GM23248 (cell line): ENCODE results near the gene ATP5PF. TPM values are rescaled to one million over a fixed set of nuclear protein-coding genes. Genes with fewer than 3 reads are reported as not detected.

Experiments used
- DNase-seq: peaks from one replicate; pipeline ENCODE4 v3.0.0-alpha.2; 2015
- H2AFZ ChIP-seq: fragments of 200-600 bp; sonication (generic); 2 replicates; pipeline ENCODE4 v1.6.1; 2016; ENCODE audit warnings: antibody characterized with exemption
- H3F3A ChIP-seq: fragments of 200-600 bp; sonication (generic); 2 replicates; pipeline ENCODE4 v1.6.1; 2016; ENCODE audit warnings: mild to moderate bottlenecking, antibody characterized with exemption, mixed run types; ENCODE audit not compliant: insufficient read depth
- H3K27ac ChIP-seq: fragments of 200-600 bp; sonication (generic); 2 replicates; pipeline ENCODE4 v1.5.1; 2016; ENCODE audit warnings: mild to moderate bottlenecking
- H3K27me3 ChIP-seq: fragments of 200-600 bp; sonication (generic); replicated peaks from 2 replicates; pipeline ENCODE4 v1.6.1; 2016; ENCODE audit warnings: mild to moderate bottlenecking; ENCODE audit not compliant: insufficient read depth
- H3K36me3 ChIP-seq: fragments of 200-600 bp; sonication (generic); 2 replicates; pipeline ENCODE4 v1.6.1; 2016; ENCODE audit warnings: low read depth, mild to moderate bottlenecking
- H3K4me1 ChIP-seq: fragments of 200-600 bp; sonication (generic); 2 replicates; pipeline ENCODE4 v1.6.1; 2016; ENCODE audit warnings: mild to moderate bottlenecking; ENCODE audit not compliant: insufficient read depth
- H3K4me2 ChIP-seq: fragments of 200-600 bp; sonication (generic); one replicate; pipeline ENCODE4 v1.6.1; 2016; ENCODE audit warnings: mild to moderate bottlenecking; ENCODE audit not compliant: unreplicated experiment
- H3K4me3 ChIP-seq: fragments of 200-600 bp; sonication (generic); 2 replicates; pipeline ENCODE4 v1.5.1; 2016; ENCODE audit warnings: mild to moderate bottlenecking
- H3K79me2 ChIP-seq: fragments of 200-600 bp; sonication (generic); 2 replicates; pipeline ENCODE4 v1.6.1; 2016; ENCODE audit warnings: mild to moderate bottlenecking; ENCODE audit not compliant: insufficient read depth
- H3K9ac ChIP-seq: fragments of 200-600 bp; sonication (generic); 2 replicates; pipeline ENCODE4 v1.6.1; 2016; ENCODE audit warnings: mild to moderate bottlenecking
- H3K9me2 ChIP-seq: fragments of 200-600 bp; sonication (generic); 2 replicates; pipeline ENCODE4 v1.6.1; 2016; ENCODE audit warnings: mixed run types, mild to moderate bottlenecking, moderate library complexity; ENCODE audit not compliant: insufficient read depth
- H3K9me3 ChIP-seq: fragments of 200-600 bp; sonication (generic); one replicate; pipeline ENCODE4 v1.6.1; 2017; ENCODE audit warnings: low read depth
- H4K20me1 ChIP-seq: fragments of 200-600 bp; sonication (generic); 2 replicates; pipeline ENCODE4 v1.6.0; 2016; ENCODE audit not compliant: insufficient read depth
- EZH2 ChIP-seq: fragments of 200-600 bp; sonication (generic); IDR thresholded peaks from 2 replicates; pipeline ENCODE4 v1.6.1; 2018; ENCODE audit warnings: antibody characterized with exemption, mild to moderate bottlenecking; ENCODE audit not compliant: insufficient read depth, poor library complexity, severe bottlenecking
- EZH2phosphoT487 ChIP-seq: fragments of 200-600 bp; sonication (generic); IDR thresholded peaks from 2 replicates; pipeline ENCODE4 v1.6.1; 2018; ENCODE audit warnings: antibody characterized with exemption, moderate library complexity, mild to moderate bottlenecking, low read depth; ENCODE audit not compliant: insufficient read depth
- WGBS, 2 experiments: methylation state at CpG; one replicate each; pipeline ENCODE4 v1.1.6; 2015 to 2017; ENCODE audit warnings: low lambda C conversion rate in 2 of 2, low coverage in 1 of 2; ENCODE audit errors: missing lambda C conversion rate in 2 of 2; 5-methylcytosine and 5-hydroxymethylcytosine counted together
- in situ Hi-C: fragments of 300-500 bp; cut with MboI; formaldehyde crosslinking; loops from 2 replicates; pipeline ENCODE4 v1.15.0; 2020
- polyA plus RNA-seq: library from polyadenylated mRNA; unstranded; fragments of >200 nt; fragmentation: Nextera tagmentation; extraction: Ambion mirVana; gene quantifications from 2 replicates; pipeline ENCODE4 v1.2.1, GENCODE V29; 2016
- total RNA-seq: library from RNA; depleted of rRNA; stranded (reverse); fragments of >200 nt; shearing (Covaris generic); gene quantifications from 2 replicates; pipeline ENCODE4 v1.2.3, GENCODE V29; 2014

The ATP5PF gene
- total and polyA plus RNA-seq, 2 experiments from 2014 or later: 59.3 to 376 TPM

- peaks cover 89% of the 10 kb centered on the region for H3K79me2 ChIP-seq
- H3F3A ChIP-seq: peaks cover 24% of the 10 kb centered on the region; the same call in 1 of the 2 replicates
- 2% methylated on average over 28 to 30 of the region's 30 CpGs for WGBS, 2 experiments
- peak overlapping the region; percentile 99 for H3K4me2 ChIP-seq
- H3K36me3 ChIP-seq: peaks cover 13% of the 10 kb centered on the region
- H3K9me3 ChIP-seq: no peaks in the 10 kb centered on the region
- peak overlapping the region; percentile 99 for H3K4me3 ChIP-seq
- H3K9ac ChIP-seq: peak overlapping the region; percentile 96
- no peaks in the 10 kb centered on the region for H3K27me3 ChIP-seq
- H2AFZ ChIP-seq: peak overlapping the region; percentile 89
- peaks cover 30% of the 10 kb centered on the region for H3K4me1 ChIP-seq
- peak overlapping the region; percentile 97 for H3K27ac ChIP-seq
- in situ Hi-C loops: no loop called here
- no peaks in the 10 kb centered on the region for H4K20me1 ChIP-seq
- peak; percentile 75 for DNase-seq
- TF ChIP-seq EZH2phosphoT487: no peak
- TF ChIP-seq EZH2: no peak
- H3K9me2 ChIP-seq: no peaks in the 10 kb centered on the region
Observed at GRCh38 chr21:25733859-25734653, 648 bp downstream of the ATP5PF start.

- no peak overlapping the region for H2AFZ ChIP-seq
- no peaks in the 10 kb centered on the region for H4K20me1 ChIP-seq
- 84 to 85% methylated on average over 6 of the region's 6 CpGs for WGBS, 2 experiments
- H3K36me3 ChIP-seq: peaks cover 31% of the 10 kb centered on the region
- no peaks in the 10 kb centered on the region for H3K9me2 ChIP-seq
- peak overlapping the region; percentile 97; the same call in 1 of the 2 replicates for H3K27ac ChIP-seq
- in situ Hi-C loops: no loop called here
- DNase-seq: no peak
- TF ChIP-seq EZH2phosphoT487 (no peak), EZH2 (no peak)
- H3K9ac ChIP-seq: no peak overlapping the region
- H3F3A ChIP-seq: peaks cover 29% of the 10 kb centered on the region; the same call in 1 of the 2 replicates
- H3K9me3 ChIP-seq: no peaks in the 10 kb centered on the region
- no peak overlapping the region for H3K4me3 ChIP-seq
- no peak overlapping the region for H3K4me2 ChIP-seq
- H3K4me1 ChIP-seq: peaks cover 26% of the 10 kb centered on the region
- H3K27me3 ChIP-seq: no peaks in the 10 kb centered on the region
- peaks cover 89% of the 10 kb centered on the region for H3K79me2 ChIP-seq
Observed at GRCh38 chr21:25732091-25732760, 2.5 kb downstream of the ATP5PF start.

- H3K4me3 ChIP-seq: no peak overlapping the region
- no peaks in the 10 kb centered on the region for H3K27me3 ChIP-seq
- H3K79me2 ChIP-seq: peaks cover 19% of the 10 kb centered on the region
- no peak for TF ChIP-seq EZH2phosphoT487
- no peak for TF ChIP-seq EZH2
- in situ Hi-C loops: no loop called here
- no peak overlapping the region for H3K4me2 ChIP-seq
- no peaks in the 10 kb centered on the region for H3K4me1 ChIP-seq
- H2AFZ ChIP-seq: no peak overlapping the region
- WGBS, 2 experiments: 95 to 98% methylated on average over 3 of the region's 3 CpGs
- peaks cover 46% of the 10 kb centered on the region for H3K36me3 ChIP-seq
- H3K9me3 ChIP-seq: no peaks in the 10 kb centered on the region
- H3K9ac ChIP-seq: no peak overlapping the region
- 0 out of 2 replicates have a peak, but pooled peaks cover 10% of the 10 kb centered on the region for H3F3A ChIP-seq
- no peak for DNase-seq
- H3K9me2 ChIP-seq: no peaks in the 10 kb centered on the region
- H3K27ac ChIP-seq: no peak overlapping the region
- no peaks in the 10 kb centered on the region for H4K20me1 ChIP-seq
Observed at GRCh38 chr21:25722631-25723030, 12.1 kb downstream of the ATP5PF start.

- H3K9me3 ChIP-seq: no peaks in the 10 kb centered on the region
- no peak overlapping the region for H3K9ac ChIP-seq
- H3K79me2 ChIP-seq: peaks cover 12% of the 10 kb centered on the region
- H3K4me2 ChIP-seq: no peak overlapping the region
- H3K4me1 ChIP-seq: no peaks in the 10 kb centered on the region
- H3K27me3 ChIP-seq: no peaks in the 10 kb centered on the region
- peaks cover 42% of the 10 kb centered on the region for H3K36me3 ChIP-seq
- H3K27ac ChIP-seq: no peak overlapping the region
- in situ Hi-C loops: no loop called here
- 0 out of 2 replicates have a peak, but pooled peaks cover 9% of the 10 kb centered on the region for H3F3A ChIP-seq
- no peak for TF ChIP-seq EZH2phosphoT487
- no peak for TF ChIP-seq EZH2
- no peaks in the 10 kb centered on the region for H4K20me1 ChIP-seq
- H2AFZ ChIP-seq: no peak overlapping the region
- 97 to 100% methylated on average over 3 of the region's 3 CpGs for WGBS, 2 experiments
- H3K9me2 ChIP-seq: no peaks in the 10 kb centered on the region
- no peak overlapping the region for H3K4me3 ChIP-seq
- DNase-seq: no peak
Observed at GRCh38 chr21:25721987-25722386, 12.7 kb downstream of the ATP5PF start.
